Panc1 (cell line): ENCODE measurements around the gene STK24. TPM values are rescaled to one million over a fixed set of nuclear protein-coding genes. Genes with fewer than 3 reads are reported as not detected.

Experiments used
- ATAC-seq: fragments of 200-7000 bp; cut with Tn5 transposase; 2 replicates; pipeline ENCODE4 v1.9.1; 2020; ENCODE audit warnings: mild to moderate bottlenecking, moderate library complexity
- BruUV-seq: library from RNA; stranded (reverse); fragments of 400-500 nt; replicated peaks from 2 replicates; lab custom pipeline; 2021; lab: Mats Ljungman, UMichigan
- CTCF ChIA-PET: fragments of 300-600 bp; sonication (Branson Sonifier 250); formaldehyde crosslinking; loops from one replicate; lab custom pipeline; 2022; ENCODE audit warnings: antibody characterized with exemption; lab: Charles Lee
- POLR2A ChIA-PET: fragments of 300-600 bp; sonication (Branson Sonifier 250); formaldehyde crosslinking; loops from one replicate; lab custom pipeline; 2022; ENCODE audit warnings: antibody characterized with exemption; lab: Charles Lee
- DNase-seq: peaks from one replicate; pipeline ENCODE4 v3.0.0-alpha.2; 2010; ENCODE audit warnings: low read depth, low spot score
- H3K27ac ChIP-seq: 2 replicates; pipeline ENCODE4 v1.5.1; 2011; ENCODE audit warnings: mild to moderate bottlenecking, low read length, inconsistent platforms
- H3K27me3 ChIP-seq: fragments of 200-500 bp; sonication (Bioruptor generic); 2 replicates; pipeline ENCODE4 v1.6.0; 2014; ENCODE audit warnings: low read length, inconsistent platforms; ENCODE audit not compliant: control insufficient read depth, insufficient read depth
- H3K36me3 ChIP-seq: fragments of 200-500 bp; sonication (Bioruptor generic); 2 replicates; pipeline ENCODE4 v1.5.1; 2014; ENCODE audit warnings: inconsistent platforms, mild to moderate bottlenecking, low read length, moderate library complexity; ENCODE audit not compliant: control insufficient read depth, insufficient read depth
- H3K4me1 ChIP-seq: 2 replicates; pipeline ENCODE4 v1.5.1; 2011; ENCODE audit warnings: inconsistent platforms, mild to moderate bottlenecking, low read length, moderate library complexity; ENCODE audit not compliant: control insufficient read depth, insufficient read depth
- H3K4me3 ChIP-seq, 2 experiments: 2 replicates each; pipeline ENCODE4 v1.5.1; 2011 to 2012; ENCODE audit warnings: low read depth in 2 of 2, low read length in 2 of 2, mild to moderate bottlenecking in 2 of 2, inconsistent platforms in 1 of 2, moderate library complexity in 1 of 2
- H3K9me3 ChIP-seq: fragments of 200-500 bp; sonication (Bioruptor generic); 2 replicates; pipeline ENCODE4 v1.5.1; 2014; ENCODE audit warnings: low read depth, mild to moderate bottlenecking, inconsistent platforms, low read length, moderate library complexity; ENCODE audit not compliant: control insufficient read depth, insufficient read depth
- CTCF ChIP-seq: fragments of 450-650 bp; IDR thresholded peaks from 2 replicates; pipeline ENCODE4 v1.5.1; 2017; ENCODE audit warnings: mild to moderate bottlenecking
- POLR2AphosphoS5 ChIP-seq: IDR thresholded peaks from 2 replicates; pipeline ENCODE4 v1.6.1; 2012; ENCODE audit warnings: mild to moderate bottlenecking, low read depth, low read length, moderate library complexity
- REST ChIP-seq, 2 experiments: IDR thresholded peaks; 2 replicates each; pipeline ENCODE4 v1.6.1; 2011 to 2012; ENCODE audit warnings: low read depth in 2 of 2, control low read depth in 1 of 2, low read length in 1 of 2, mild to moderate bottlenecking in 1 of 2, moderate library complexity in 1 of 2; ENCODE audit not compliant: insufficient read depth in 1 of 2
- SIN3A ChIP-seq: IDR thresholded peaks from 2 replicates; pipeline ENCODE4 v1.6.1; 2012; ENCODE audit warnings: low read depth, mild to moderate bottlenecking, low read length, moderate library complexity, borderline replicate concordance; ENCODE audit not compliant: insufficient read depth
- TCF7L2 ChIP-seq: IDR thresholded peaks from 2 replicates; pipeline ENCODE4 v1.6.1; 2011; ENCODE audit warnings: mild to moderate bottlenecking, low read depth, low read length, inconsistent platforms
- in situ Hi-C: cut with HindIII; loops from 2 replicates; pipeline ENCODE4 v1.10.0; 2016; ENCODE audit warnings: low sequenced_read_pairs, low pct_unique_long_range_greater_than_20kb
- intact Hi-C: fragments of 100-400 bp; cut with micrococcal nuclease; formaldehyde crosslinking; loops from one replicate; pipeline ENCODE4 v1.10.0; 2022; ENCODE audit not compliant: unreplicated experiment
- total RNA-seq: library from RNA; stranded (reverse); gene quantifications from one replicate; pipeline ENCODE4 v1.2.1, GENCODE V29; 2021; ENCODE audit not compliant: unreplicated experiment

STK24 gene
- total RNA-seq, 1 experiment from 2014 or later = 57.3 TPM

GRCh38 chr13:98419786-98420553 is 156.9 kb downstream of the STK24 start:
- ChIA-PET POLR2A (interaction anchor here (0.8 kb wide), 1 partner anchor 54 kb away, joined by 10 read pairs; no protein-coding TSS in a partner anchor), CTCF (no interaction called here)
- Histone ChIP-seq H3K9me3 (no peaks in the 10 kb centered on the region), H3K27ac (no peak overlapping the region), H3K4me1 (no peaks in the 10 kb centered on the region), H3K27me3 (no peaks in the 10 kb centered on the region), H3K36me3 (no peaks in the 10 kb centered on the region), H3K4me3 (no peak overlapping the region)
- DNase-seq = no peak
- no peak for ATAC-seq
- in situ Hi-C loops (loop anchor here (25.0 kb wide), 1 partner anchor 283 kb away; the partner anchor contains the start of gene FARP1), intact Hi-C loops (loop anchor here (10.0 kb wide), 1 partner anchor 285 kb away; no protein-coding TSS in a partner anchor)
- TF ChIP-seq TCF7L2 (no peak), REST (IDR thresholded peaks at IDR 0.05; ENCODE audit: insufficient read depth in 1 of 2, low read depth in 2 of 2, low read length in 1 of 2) (no peak), SIN3A (no peak), POLR2AphosphoS5 (no peak), CTCF (no peak)
- no TSS peak for BruUV-seq

GRCh38 chr13:98416408-98416807 is 160.5 kb downstream of the STK24 start:
- H3K36me3 ChIP-seq = no peaks in the 10 kb centered on the region
- no peaks in the 10 kb centered on the region for H3K9me3 ChIP-seq
- TF ChIP-seq SIN3A = no peak
- no peak for TF ChIP-seq REST (IDR thresholded peaks at IDR 0.05; ENCODE audit: insufficient read depth in 1 of 2, low read depth in 2 of 2, low read length in 1 of 2)
- ChIA-PET CTCF (no interaction called here), POLR2A (no interaction called here)
- ATAC-seq (no peak), DNase-seq (no peak)
- no peak overlapping the region for H3K27ac ChIP-seq
- intact Hi-C loops = no loop called here
- no TSS peak for BruUV-seq
- no peaks in the 10 kb centered on the region for H3K4me1 ChIP-seq
- no peaks in the 10 kb centered on the region for H3K27me3 ChIP-seq
- H3K4me3 ChIP-seq = no peak overlapping the region
- in situ Hi-C loops = loop anchor here (25.0 kb wide), 1 partner anchor 279 kb away; the partner anchor contains the start of gene FARP1
